Natural killer cell (primary cell): ENCODE data around the gene PPP1R12B. TPM values are rescaled to one million over a fixed set of nuclear protein-coding genes. Genes with fewer than 3 reads are reported as not detected.
"Not testable (repeated sequence)": the region's sequence is repeated elsewhere in the genome, so short reads cannot be mapped to it uniquely, and the experiment has no call there.

ENCODE experiments used
- ATAC-seq, 3 donors: fragments of 150-1000 bp in 2 of 3; fragments of 200-7000 bp in 1 of 3; cut with Tn5 transposase; 1 replicate in 1 of 3; 2 replicates in 2 of 3; pipeline ENCODE4 v1.10.0; 2021; ENCODE audit warnings: mild to moderate bottlenecking in 2 of 3, moderate library complexity in 2 of 3
- DNase-seq, 2 donors: peaks; one replicate each; pipeline versions ENCODE4 v3.0.0 to v3.0.0-alpha.2; 2013 to 2021; ENCODE audit warnings: mixed read lengths in 1 of 2
- H3K27ac ChIP-seq: one replicate; pipeline ENCODE4 v1.5.1; 2013; ENCODE audit warnings: mild to moderate bottlenecking, low read length
- H3K27me3 ChIP-seq: one replicate; pipeline ENCODE4 v1.6.1; 2013; ENCODE audit warnings: low read length; ENCODE audit not compliant: control insufficient read depth, insufficient read depth
- H3K36me3 ChIP-seq: one replicate; pipeline ENCODE4 v1.6.1; 2013; ENCODE audit warnings: low read length; ENCODE audit not compliant: control insufficient read depth, insufficient read depth
- H3K4me1 ChIP-seq: one replicate; pipeline ENCODE4 v1.6.1; 2013; ENCODE audit warnings: low read length; ENCODE audit not compliant: control insufficient read depth, insufficient read depth
- H3K4me3 ChIP-seq: one replicate; pipeline ENCODE4 v1.5.1; 2013; ENCODE audit warnings: low read length
- H3K9me3 ChIP-seq: one replicate; pipeline ENCODE4 v1.6.1; 2013; ENCODE audit warnings: low read length; ENCODE audit not compliant: control insufficient read depth, insufficient read depth
- H3K27ac Mint-ChIP-seq, 2 donors: one replicate each; pipeline ENCODE4 v1.8.0; 2022; ENCODE audit warnings: mild to moderate bottlenecking in 2 of 2, mixed read lengths in 2 of 2, moderate library complexity in 1 of 2
- H3K27me3 Mint-ChIP-seq, 2 donors: one replicate each; pipeline ENCODE4 v1.8.0; 2022; ENCODE audit warnings: low read depth in 2 of 2, mixed read lengths in 2 of 2
- H3K36me3 Mint-ChIP-seq: one replicate; pipeline ENCODE4 v1.8.0; 2022; ENCODE audit warnings: mixed read lengths
- H3K4me1 Mint-ChIP-seq, 2 donors: one replicate each; pipeline ENCODE4 v1.8.0; 2022; ENCODE audit warnings: mixed read lengths in 2 of 2
- H3K4me3 Mint-ChIP-seq: one replicate; pipeline ENCODE4 v1.8.0; 2022; ENCODE audit warnings: mild to moderate bottlenecking, moderate library complexity, mixed read lengths
- H3K9me3 Mint-ChIP-seq, 2 donors: one replicate each; pipeline ENCODE4 v1.8.0; 2022; ENCODE audit warnings: mixed read lengths in 2 of 2
- WGBS: methylation state at CpG from one replicate; pipeline ENCODE4 v1.1.7; 2013; ENCODE audit warnings: missing lambda C conversion rate; ENCODE audit not compliant: insufficient coverage; 5-methylcytosine and 5-hydroxymethylcytosine counted together
- intact Hi-C: fragments of 100-400 bp; cut with micrococcal nuclease; formaldehyde crosslinking; loops from one replicate; pipeline ENCODE4 v1.14.2; 2022
- total RNA-seq, 4 donors: library from RNA; stranded (reverse); fragments of 120-200 nt in 1 of 4; gene quantifications; one replicate each; pipeline versions ENCODE4 v1.2.3 to v1.2.4, GENCODE V29; 2013 to 2022
- TF ChIP-seq, protein P1 (sequence below): fragments of 200-600 bp; IDR thresholded peaks from one replicate; pipeline ENCODE4 v1.8.0; 2022; ENCODE audit warnings: antibody characterized with exemption

PPP1R12B gene
- total RNA-seq, 3 donors from 2014 or later (not counting 1 experiment from before 2014, with no cell fraction given): 27.8 to 47.5 (median 46.5) TPM

DNA sequence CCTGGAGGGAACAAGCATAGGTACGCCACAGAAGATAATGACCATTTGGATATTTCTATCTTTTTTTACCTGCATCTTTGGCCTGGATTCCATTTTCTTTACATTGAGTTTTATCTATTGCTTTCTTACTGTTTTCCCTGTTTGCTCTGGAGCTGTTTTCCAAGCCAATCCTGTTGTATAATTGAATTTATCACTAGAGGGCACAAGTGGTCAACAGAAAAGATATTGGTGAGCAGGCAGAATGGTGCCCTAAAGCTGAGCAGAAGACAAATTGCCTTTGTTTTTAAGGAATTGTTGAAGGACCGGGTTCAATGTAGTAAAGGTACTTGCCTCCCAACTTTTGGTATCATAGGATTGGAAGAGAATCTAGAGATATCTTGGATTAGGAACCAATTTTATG lies 152.8 kb downstream of the PPP1R12B start:
- 94% methylated on average over 2 of the region's 2 CpGs for WGBS
- Histone ChIP-seq H3K36me3 (peaks cover 13% of the 10 kb centered on the region), H3K4me1 (no peaks in the 10 kb centered on the region), H3K9me3 (no peaks in the 10 kb centered on the region), H3K27me3 (no peaks in the 10 kb centered on the region), H3K4me3 (no peak overlapping the region), H3K27ac (no peak overlapping the region)
- TF ChIP-seq, protein P1, sequence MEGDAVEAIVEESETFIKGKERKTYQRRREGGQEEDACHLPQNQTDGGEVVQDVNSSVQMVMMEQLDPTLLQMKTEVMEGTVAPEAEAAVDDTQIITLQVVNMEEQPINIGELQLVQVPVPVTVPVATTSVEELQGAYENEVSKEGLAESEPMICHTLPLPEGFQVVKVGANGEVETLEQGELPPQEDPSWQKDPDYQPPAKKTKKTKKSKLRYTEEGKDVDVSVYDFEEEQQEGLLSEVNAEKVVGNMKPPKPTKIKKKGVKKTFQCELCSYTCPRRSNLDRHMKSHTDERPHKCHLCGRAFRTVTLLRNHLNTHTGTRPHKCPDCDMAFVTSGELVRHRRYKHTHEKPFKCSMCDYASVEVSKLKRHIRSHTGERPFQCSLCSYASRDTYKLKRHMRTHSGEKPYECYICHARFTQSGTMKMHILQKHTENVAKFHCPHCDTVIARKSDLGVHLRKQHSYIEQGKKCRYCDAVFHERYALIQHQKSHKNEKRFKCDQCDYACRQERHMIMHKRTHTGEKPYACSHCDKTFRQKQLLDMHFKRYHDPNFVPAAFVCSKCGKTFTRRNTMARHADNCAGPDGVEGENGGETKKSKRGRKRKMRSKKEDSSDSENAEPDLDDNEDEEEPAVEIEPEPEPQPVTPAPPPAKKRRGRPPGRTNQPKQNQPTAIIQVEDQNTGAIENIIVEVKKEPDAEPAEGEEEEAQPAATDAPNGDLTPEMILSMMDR: peak; percentile 30
- Mint-ChIP-seq H3K36me3 (peaks cover 6% of the 10 kb centered on the region), H3K4me3 (no peak overlapping the region), H3K27me3 (no peaks in the 10 kb centered on the region), H3K27ac (no peak overlapping the region), H3K4me1 (no peaks in the 10 kb centered on the region), H3K9me3 (no peaks in the 10 kb centered on the region)
- ATAC-seq (no peak), DNase-seq (peak in 1 of 2 donors; percentile 24)
- intact Hi-C loops: loop anchor here (1.0 kb wide), 2 partner anchors 70 to 218 kb away; no protein-coding TSS in a partner anchor

DNA sequence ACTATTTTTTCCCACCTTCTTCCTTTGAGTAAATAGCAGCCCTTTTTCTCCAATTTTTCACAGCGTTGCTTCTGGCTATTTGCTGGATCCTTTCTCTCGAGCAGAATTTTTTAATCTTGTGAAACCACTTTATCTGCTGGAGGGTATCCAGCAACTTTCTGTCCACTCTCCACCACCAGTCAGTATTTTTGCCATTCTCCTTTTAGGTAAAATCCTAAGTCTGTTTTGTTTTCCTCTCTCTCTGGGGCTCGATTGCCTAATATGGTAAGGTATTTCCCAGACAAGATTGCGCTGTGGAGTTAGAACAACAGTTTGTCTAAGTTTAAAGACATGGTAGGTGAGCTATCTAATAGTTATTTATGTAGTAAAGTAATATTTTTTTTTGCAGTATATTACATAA lies 156.9 kb downstream of the PPP1R12B start:
- H3K4me3 ChIP-seq: no peak overlapping the region
- H3K4me3 Mint-ChIP-seq: no peak overlapping the region
- peaks cover 6% of the 10 kb centered on the region for H3K36me3 Mint-ChIP-seq
- H3K4me1 Mint-ChIP-seq: no peaks in the 10 kb centered on the region
- H3K9me3 Mint-ChIP-seq: no peaks in the 10 kb centered on the region
- H3K36me3 ChIP-seq: peaks cover 13% of the 10 kb centered on the region
- WGBS: 94% methylated on average over 2 of the region's 4 CpGs
- H3K9me3 ChIP-seq: no peaks in the 10 kb centered on the region
- intact Hi-C loops: no loop called here
- no peaks in the 10 kb centered on the region for H3K4me1 ChIP-seq
- H3K27me3 ChIP-seq: no peaks in the 10 kb centered on the region
- ATAC-seq (no peak), DNase-seq (no peak)
- no peak overlapping the region for H3K27ac Mint-ChIP-seq
- H3K27ac ChIP-seq: no peak overlapping the region
- TF ChIP-seq, protein P1: no peak
- no peaks in the 10 kb centered on the region for H3K27me3 Mint-ChIP-seq

DNA sequence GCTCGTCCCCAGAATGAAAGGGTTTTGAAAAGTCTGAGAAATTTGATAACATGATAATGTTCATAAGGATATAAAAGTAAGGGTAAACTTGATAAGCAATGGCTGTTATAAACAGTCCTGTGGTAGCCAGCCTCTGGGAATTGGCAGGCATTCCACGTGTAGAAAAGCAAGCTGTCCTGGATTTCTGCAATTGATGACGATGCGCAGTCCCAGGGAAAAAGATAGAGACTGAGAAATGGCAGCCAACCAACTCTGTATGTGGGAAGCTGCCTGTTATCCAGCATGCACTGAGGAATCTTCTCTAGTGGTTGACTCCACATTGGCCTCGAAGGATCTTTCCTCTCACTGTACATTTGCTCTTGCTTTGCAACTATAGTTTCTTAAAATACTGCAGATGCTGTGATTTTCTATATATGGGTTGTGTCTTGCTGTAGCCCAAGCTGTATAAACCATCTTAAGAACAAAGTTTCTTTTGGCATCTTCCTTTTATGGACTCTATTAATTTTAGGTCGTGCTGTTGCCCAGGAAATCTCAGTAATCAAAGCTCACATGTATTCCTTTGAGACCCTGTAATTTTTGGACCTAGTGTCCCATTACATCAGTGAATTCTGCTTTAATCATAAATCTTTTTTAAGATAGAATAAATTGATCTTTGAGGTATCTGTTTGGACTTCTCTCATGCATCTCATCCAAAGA lies 157.5 kb downstream of the PPP1R12B start:
- peaks cover 13% of the 10 kb centered on the region for H3K36me3 ChIP-seq
- H3K9me3 ChIP-seq, H3K27ac Mint-ChIP-seq, DNase-seq, H3K4me3 Mint-ChIP-seq, H3K36me3 Mint-ChIP-seq, H3K27me3 Mint-ChIP-seq, H3K4me1 Mint-ChIP-seq, H3K27ac ChIP-seq, H3K4me1 ChIP-seq, H3K27me3 ChIP-seq, H3K4me3 ChIP-seq, ATAC-seq, H3K9me3 Mint-ChIP-seq, intact Hi-C loops: not testable (repeated sequence)
- WGBS: 100% methylated on average over 6 of the region's 6 CpGs

DNA sequence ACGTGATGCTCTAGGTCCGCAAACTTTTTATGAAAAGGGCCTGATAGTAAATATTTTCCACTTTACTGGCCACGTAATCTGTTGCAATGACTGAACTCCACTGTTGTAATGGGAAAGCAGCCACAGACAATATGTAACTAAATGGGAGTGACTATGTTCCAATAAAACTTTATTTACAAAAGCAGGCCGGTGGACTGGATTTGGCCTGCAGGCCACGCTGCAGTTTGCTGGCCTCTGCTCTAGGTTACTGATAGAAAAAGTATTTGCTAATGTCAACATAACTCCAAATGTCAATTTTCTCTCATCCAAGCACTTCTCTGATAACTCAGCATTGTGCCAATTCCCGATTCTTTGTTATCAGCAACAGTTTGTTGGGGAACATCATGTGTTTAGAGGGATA lies 160.4 kb downstream of the PPP1R12B start:
- H3K4me3 ChIP-seq, H3K36me3 Mint-ChIP-seq, H3K27ac Mint-ChIP-seq, H3K4me1 ChIP-seq, H3K9me3 Mint-ChIP-seq, DNase-seq, intact Hi-C loops, H3K36me3 ChIP-seq, H3K4me3 Mint-ChIP-seq, ATAC-seq, H3K27me3 Mint-ChIP-seq, H3K27ac ChIP-seq, H3K4me1 Mint-ChIP-seq, H3K27me3 ChIP-seq, H3K9me3 ChIP-seq: not testable (repeated sequence)
- WGBS: 97% methylated on average over 4 of the region's 6 CpGs

DNA sequence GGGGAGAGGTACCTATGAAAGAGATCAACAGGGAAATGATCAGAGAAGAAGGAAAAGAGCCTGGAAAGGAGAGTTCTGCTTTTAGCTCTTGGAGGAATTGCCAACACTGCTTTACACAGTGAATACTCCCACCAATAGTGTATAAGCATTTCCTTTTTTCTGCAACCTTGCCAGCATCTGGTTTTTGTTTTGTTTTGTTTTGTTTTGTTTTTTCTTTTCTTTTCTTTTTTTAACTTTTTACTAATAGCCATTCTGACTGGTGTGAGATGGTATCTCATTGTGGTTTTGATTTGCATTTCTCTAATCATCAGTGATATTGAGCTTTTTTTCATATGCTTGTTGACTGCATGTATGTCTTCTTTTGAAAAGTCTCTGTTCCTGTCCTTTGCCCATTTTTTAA lies 165.4 kb downstream of the PPP1R12B start:
- ATAC-seq, H3K36me3 ChIP-seq, H3K27me3 ChIP-seq, H3K36me3 Mint-ChIP-seq, H3K4me1 ChIP-seq, H3K4me3 Mint-ChIP-seq, intact Hi-C loops, DNase-seq, H3K27ac Mint-ChIP-seq, H3K27me3 Mint-ChIP-seq, H3K4me3 ChIP-seq, H3K9me3 ChIP-seq, H3K9me3 Mint-ChIP-seq, H3K4me1 Mint-ChIP-seq, H3K27ac ChIP-seq: not testable (repeated sequence)
